HG03565 (cell line): ENCODE results near the gene AATF.

Experiments used
- ATAC-seq: cut with Tn5 transposase; IDR thresholded peaks from one replicate; pipeline ENCODE4 v1.9.1; 2021; ENCODE audit warnings: mild to moderate bottlenecking, moderate library complexity; ENCODE audit not compliant: unreplicated experiment

AATF gene

GRCh38 chr17:36930583-36930900 is 18.2 kb upstream of the AATF start:
- no peak for ATAC-seq

DNA sequence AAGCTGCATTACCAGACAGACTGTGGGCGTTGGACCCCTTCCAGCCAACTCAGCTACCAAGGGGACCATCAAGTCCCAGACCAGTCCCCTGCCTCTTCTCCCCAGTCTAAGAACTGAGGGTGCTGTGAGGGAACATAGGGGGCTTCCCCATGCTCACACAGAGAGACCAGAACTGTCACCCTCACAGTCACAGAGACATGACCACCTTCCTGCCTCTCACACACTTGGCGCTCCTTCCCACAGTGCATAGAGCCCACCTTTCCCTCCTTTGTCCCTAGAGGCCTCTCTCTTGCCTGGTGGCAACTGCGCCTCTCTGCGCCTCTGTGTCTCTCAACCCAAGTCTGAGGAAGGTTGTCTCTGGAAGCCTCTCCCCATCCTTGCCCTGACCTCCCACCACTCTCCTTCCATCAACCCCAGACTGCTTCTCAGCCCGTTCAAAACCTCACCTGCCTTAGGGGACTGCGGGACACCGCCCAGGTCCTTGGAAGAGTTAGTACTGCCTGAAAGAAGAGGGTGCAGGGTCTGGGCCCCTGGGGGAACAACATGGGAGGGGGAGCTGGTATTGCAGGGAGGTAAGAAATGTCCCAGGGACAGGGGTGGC is 17.6 kb upstream of the AATF start:
- ATAC-seq: no peak

- ATAC-seq: no peak
Observed at GRCh38 chr17:36931697-36932382, 16.9 kb upstream of the AATF start.

GRCh38 chr17:36932383-36932693 is 16.4 kb upstream of the AATF start:
- ATAC-seq: no peak

- no peak for ATAC-seq
Observed at GRCh38 chr17:36932694-36933511, 15.9 kb upstream of the AATF start.

DNA sequence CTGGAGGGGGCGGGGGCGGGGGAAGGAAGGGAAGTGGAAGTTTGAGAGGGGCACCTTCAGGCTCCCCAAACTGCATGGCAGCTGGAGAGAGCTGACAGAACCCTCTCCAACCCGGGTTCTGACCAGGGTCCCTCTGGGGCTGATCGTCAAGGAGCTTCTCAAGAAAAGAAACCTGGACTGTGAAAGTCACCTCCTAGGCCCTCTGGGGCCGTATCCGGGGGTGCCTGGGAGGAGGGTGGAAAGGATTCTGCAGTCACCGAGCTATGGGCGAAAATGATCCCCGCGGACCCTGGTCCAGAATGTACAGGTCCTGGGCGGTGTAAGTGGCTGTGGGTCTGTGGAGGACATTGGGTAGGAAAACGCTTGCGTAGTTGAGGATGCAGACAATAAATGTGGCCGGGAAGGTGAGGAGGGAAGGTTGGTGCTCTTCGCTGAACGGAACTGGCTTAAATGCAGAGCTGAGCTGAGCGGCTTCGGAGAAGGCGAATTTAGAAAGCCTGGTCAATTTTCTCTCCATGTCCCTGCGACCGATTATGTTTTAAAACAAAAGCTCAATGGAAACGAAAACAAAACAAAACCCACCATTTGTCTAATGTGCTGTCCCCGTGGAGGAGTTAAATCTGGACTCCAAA is 15.1 kb upstream of the AATF start:
- ATAC-seq: no peak

DNA sequence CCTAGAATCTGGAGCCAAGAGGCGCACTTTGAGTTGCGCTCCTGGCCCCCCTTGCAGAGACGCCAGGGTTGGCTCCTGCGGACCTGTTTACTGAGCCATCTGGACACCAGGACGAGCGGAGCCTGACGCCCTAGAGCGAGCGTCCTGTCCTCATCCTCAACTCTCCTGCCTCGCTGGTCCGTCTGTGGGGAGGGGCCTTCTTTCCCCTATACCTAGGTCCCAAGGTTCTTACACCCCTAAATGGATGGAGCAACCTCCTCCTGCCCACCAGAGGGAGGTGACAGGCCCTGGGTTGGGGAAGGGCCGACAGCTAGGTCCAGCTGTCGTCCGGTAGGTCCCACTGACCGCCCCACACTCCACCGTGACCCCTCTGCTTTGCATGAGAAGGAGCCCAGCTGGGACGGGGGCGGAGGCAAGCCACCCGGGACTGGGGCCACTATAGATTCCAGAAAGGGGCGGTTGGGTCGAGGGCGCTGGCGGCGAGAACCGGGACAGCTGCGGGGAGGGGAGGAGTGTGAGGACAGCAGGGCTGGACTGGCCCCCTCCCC is 14.5 kb upstream of the AATF start:
- no peak for ATAC-seq

DNA sequence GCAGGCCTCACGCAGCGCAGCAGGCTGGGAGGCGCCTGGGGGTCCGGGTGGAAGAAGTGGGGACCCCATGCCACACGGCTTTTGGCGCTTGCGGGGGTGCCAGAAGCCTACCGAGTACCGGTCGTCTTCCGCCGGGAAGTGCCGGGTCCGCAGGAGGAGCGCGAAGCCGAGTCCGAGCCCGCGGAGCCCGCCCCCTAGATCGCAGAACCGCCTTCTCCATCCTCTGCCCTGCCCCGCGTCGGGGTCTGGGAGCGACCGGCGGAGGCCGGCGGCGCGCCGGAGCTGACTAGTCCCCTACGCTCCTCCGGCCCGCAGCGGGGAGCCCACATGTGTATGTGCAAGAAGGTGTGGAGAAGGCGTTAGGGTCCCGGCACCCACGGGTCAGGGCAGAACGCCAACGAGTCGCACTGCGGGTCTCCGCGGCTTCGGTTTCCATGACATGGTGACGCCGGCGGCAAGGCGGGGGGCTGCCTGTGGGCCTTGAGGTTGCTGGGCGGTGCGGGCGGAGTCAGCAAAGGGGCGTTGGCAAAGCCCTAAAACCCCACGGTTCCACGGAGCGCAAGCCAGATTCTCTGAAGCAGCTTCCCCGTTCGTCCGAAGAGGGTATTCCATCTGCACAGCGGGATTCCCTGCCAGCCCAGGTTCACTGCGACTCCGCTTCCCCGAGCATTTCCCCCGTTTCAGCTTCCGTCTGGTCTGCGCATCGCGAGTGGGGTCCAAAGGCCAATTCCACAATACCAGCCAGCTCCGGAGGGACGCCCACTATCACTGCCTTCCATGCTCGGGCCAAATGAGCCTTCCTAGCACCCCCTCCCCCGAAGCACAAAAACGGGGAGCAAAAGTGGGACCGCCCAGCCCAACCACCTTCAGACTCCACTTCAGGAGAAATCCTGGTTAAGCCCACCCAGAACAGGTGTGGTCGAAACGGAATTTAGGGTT is 13.8 kb upstream of the AATF start:
- ATAC-seq: no peak

GRCh38 chr17:36935671-36936454 is 12.9 kb upstream of the AATF start:
- ATAC-seq: no peak

DNA sequence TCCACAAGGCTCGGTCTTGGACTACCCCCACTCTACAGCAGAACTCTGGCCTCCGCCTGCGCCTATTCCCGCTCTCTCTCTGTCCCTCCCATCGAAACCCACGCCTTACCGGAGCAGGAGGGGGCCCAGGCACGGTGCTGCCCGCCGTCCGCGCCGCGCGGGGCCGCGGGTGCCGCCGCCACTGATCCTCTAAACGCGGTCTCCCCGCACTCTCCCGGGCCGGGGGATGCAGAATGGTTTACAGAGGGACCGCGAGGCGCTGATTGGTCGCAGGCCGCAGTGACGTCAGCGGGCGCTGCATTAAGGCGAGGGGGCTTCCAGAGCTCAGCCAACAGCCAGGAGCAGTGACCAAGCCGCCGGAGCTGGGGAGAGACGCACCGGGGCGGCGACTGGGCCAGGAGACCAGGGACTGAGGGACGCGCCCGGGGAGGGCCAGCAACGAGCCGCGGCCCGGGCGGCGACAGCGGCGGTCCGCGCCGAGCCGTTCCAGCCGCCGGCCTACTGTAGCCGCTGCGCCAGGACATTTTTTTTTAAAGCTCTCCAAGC is 12.2 kb upstream of the AATF start:
- ATAC-seq: no peak

DNA sequence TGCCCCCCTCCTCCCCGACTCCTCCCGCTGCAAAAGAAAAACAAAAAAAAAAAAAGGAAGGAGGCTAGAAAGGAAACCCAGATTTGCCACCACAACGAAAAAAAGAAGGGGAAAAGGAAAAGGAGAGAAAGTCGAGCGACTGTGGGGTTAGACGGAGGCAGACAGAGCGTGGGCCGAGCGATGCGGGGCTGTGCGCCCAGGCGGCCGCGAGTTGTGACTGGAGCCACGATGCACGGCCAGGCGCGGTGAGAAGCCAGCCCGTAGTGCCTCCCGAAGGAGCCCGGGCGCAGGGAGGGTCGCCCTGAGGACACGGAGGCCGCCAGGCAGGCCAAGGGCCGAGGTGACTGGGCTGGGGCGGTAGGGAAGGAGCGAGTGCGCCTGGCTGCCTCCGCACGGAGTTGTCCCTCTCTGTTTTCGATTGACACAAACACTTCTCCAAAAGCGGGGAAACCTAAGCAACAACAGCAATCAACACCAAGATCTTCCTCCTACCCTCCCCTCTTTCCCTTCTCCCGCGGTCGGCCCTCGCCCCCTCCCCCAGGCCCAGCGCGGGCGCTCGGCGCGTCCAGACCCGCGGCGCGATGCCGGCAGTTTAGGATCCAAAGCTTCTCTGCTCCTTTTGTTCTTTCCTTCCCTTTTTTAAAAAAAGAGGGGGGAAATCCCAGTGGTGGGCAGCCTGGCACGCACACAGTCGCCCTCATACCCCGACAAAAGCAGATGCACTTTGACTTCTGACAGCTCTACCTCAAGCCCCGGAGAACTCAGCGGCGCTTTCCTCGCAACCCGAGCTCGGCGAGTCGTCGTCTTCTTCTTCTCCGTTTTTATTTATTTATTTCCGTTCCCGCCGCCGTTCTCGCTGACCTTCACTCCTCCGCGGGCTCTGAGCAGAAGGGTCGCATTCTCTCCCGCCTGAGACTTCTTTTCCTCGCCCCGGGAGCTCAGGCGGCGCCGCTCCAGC is 11.5 kb upstream of the AATF start, which contains the start of gene LHX1:
Gene LHX1 (plus strand): TSS at position 475 of the 958 bp plus-strand sequence. CDS start 723 bp downstream, outside the sequence.
- no peak for ATAC-seq

GRCh38 chr17:36937959-36938565 is 10.7 kb upstream of the AATF start:
- no peak for ATAC-seq

DNA sequence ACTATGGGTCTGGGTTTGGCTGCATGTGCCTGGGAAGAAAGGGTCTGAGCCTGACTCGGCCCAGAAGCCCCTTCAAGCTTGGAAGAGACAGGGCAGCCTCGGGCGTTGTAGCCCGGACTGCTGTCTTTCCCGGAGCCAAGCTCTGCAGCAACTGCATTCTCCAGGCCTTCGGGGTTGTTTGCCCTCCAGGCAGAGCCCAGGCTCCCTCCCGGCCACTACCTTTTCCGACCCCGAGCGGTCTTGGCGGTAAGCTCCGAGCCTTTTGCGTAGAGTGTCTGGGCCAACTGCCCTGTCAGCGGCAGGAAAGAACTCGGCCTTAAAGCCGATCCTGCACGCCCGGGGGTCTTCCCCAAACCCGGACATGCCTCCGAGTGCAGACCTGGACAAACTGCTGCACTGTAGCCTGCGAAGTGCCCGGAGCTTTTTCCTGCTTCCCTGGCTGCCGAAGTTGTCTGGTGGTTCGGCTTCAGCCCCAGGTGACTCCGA is 10.1 kb upstream of the AATF start:
- ATAC-seq: no peak

GRCh38 chr17:36939052-36939801 is 9.5 kb upstream of the AATF start:
- ATAC-seq: no peak

GRCh38 chr17:36939802-36940312 is 8.9 kb upstream of the AATF start:
- ATAC-seq: no peak
